WTC11 (cell line): ENCODE results near the gene WDR27.

Experiments used
- JUN ChIP-seq: sonication (generic); formaldehyde crosslinking; IDR thresholded peaks from 2 replicates; pipeline ENCODE4 v1.8.0; 2023; ENCODE audit warnings: mild to moderate bottlenecking, missing genetic modification reagents
- MXD4 ChIP-seq: fragments of 250-450 bp; sonication (Bioruptor Pico); IDR thresholded peaks from 2 replicates; pipeline ENCODE4 v1.8.0; 2021; ENCODE audit warnings: mild to moderate bottlenecking, moderate library complexity, borderline replicate concordance
- SOX15 ChIP-seq: fragments of 250-450 bp; sonication (Bioruptor Pico); IDR thresholded peaks from 2 replicates; pipeline ENCODE4 v1.9.0; 2021; ENCODE audit warnings: mild to moderate bottlenecking
- TEAD4 ChIP-seq: sonication (generic); formaldehyde crosslinking; IDR thresholded peaks from 2 replicates; pipeline ENCODE4 v1.8.0; 2022; ENCODE audit warnings: mild to moderate bottlenecking, missing genetic modification reagents
- TP53 ChIP-seq: sonication (generic); formaldehyde crosslinking; IDR thresholded peaks from 2 replicates; pipeline ENCODE4 v1.8.1; 2023; ENCODE audit warnings: mild to moderate bottlenecking, missing genetic modification reagents
- ZNF416 ChIP-seq: fragments of 250-450 bp; sonication (Bioruptor Pico); IDR thresholded peaks from 2 replicates; pipeline ENCODE4 v1.9.0; 2021; ENCODE audit warnings: mild to moderate bottlenecking, inconsistent platforms
- TF ChIP-seq, protein P1 (sequence below): sonication (generic); formaldehyde crosslinking; IDR thresholded peaks from 2 replicates; pipeline ENCODE4 v1.8.1; 2022; ENCODE audit warnings: low read depth, missing genetic modification reagents, borderline replicate concordance
- TF ChIP-seq, protein P2 (sequence below): sonication (generic); formaldehyde crosslinking; IDR thresholded peaks from 2 replicates; pipeline ENCODE4 v1.8.0; 2022; ENCODE audit warnings: mild to moderate bottlenecking, missing genetic modification reagents
- TF ChIP-seq, protein P3 (sequence below): fragments of 200-600 bp; IDR thresholded peaks from 2 replicates; pipeline ENCODE4 v1.8.0; 2022; ENCODE audit warnings: antibody characterized with exemption
- TF ChIP-seq, protein P4 (sequence below): sonication (generic); formaldehyde crosslinking; IDR thresholded peaks from 2 replicates; pipeline ENCODE4 v1.8.1; 2023; ENCODE audit warnings: mild to moderate bottlenecking, moderate library complexity, missing genetic modification reagents

- TF ChIP-seq TP53 (no peak), JUN (no peak), TEAD4 (CRISPR knock-in tag) (no peak), SOX15 (no peak), MXD4 (no peak), ZNF416 (no peak)
- TF ChIP-seq, protein P1, sequence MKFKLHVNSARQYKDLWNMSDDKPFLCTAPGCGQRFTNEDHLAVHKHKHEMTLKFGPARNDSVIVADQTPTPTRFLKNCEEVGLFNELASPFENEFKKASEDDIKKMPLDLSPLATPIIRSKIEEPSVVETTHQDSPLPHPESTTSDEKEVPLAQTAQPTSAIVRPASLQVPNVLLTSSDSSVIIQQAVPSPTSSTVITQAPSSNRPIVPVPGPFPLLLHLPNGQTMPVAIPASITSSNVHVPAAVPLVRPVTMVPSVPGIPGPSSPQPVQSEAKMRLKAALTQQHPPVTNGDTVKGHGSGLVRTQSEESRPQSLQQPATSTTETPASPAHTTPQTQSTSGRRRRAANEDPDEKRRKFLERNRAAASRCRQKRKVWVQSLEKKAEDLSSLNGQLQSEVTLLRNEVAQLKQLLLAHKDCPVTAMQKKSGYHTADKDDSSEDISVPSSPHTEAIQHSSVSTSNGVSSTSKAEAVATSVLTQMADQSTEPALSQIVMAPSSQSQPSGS (CRISPR knock-in tag): no peak
- TF ChIP-seq, protein P2, sequence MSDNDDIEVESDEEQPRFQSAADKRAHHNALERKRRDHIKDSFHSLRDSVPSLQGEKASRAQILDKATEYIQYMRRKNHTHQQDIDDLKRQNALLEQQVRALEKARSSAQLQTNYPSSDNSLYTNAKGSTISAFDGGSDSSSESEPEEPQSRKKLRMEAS (CRISPR knock-in tag): no peak
- TF ChIP-seq, protein P3, sequence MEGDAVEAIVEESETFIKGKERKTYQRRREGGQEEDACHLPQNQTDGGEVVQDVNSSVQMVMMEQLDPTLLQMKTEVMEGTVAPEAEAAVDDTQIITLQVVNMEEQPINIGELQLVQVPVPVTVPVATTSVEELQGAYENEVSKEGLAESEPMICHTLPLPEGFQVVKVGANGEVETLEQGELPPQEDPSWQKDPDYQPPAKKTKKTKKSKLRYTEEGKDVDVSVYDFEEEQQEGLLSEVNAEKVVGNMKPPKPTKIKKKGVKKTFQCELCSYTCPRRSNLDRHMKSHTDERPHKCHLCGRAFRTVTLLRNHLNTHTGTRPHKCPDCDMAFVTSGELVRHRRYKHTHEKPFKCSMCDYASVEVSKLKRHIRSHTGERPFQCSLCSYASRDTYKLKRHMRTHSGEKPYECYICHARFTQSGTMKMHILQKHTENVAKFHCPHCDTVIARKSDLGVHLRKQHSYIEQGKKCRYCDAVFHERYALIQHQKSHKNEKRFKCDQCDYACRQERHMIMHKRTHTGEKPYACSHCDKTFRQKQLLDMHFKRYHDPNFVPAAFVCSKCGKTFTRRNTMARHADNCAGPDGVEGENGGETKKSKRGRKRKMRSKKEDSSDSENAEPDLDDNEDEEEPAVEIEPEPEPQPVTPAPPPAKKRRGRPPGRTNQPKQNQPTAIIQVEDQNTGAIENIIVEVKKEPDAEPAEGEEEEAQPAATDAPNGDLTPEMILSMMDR: no peak
- TF ChIP-seq, protein P4, sequence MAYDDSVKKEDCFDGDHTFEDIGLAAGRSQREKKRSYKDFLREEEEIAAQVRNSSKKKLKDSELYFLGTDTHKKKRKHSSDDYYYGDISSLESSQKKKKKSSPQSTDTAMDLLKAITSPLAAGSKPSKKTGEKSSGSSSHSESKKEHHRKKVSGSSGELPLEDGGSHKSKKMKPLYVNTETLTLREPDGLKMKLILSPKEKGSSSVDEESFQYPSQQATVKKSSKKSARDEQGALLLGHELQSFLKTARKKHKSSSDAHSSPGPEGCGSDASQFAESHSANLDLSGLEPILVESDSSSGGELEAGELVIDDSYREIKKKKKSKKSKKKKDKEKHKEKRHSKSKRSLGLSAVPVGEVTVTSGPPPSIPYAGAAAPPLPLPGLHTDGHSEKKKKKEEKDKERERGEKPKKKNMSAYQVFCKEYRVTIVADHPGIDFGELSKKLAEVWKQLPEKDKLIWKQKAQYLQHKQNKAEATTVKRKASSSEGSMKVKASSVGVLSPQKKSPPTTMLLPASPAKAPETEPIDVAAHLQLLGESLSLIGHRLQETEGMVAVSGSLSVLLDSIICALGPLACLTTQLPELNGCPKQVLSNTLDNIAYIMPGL (CRISPR knock-in tag): no peak
Observed at GRCh38 chr6:169659820-169660610, 41.8 kb downstream of the WDR27 start.
